GM19238 (cell line): ENCODE results near the gene FTO.

ENCODE experiments used
- DNase-seq: peaks from one replicate; pipeline ENCODE4 v3.0.0; 2011; ENCODE audit warnings: low spot score; ENCODE audit not compliant: insufficient read length

The FTO gene

GRCh38 chr16:53960050-53960812, 256.3 kb downstream of the FTO start:
- no peak for DNase-seq

DNA sequence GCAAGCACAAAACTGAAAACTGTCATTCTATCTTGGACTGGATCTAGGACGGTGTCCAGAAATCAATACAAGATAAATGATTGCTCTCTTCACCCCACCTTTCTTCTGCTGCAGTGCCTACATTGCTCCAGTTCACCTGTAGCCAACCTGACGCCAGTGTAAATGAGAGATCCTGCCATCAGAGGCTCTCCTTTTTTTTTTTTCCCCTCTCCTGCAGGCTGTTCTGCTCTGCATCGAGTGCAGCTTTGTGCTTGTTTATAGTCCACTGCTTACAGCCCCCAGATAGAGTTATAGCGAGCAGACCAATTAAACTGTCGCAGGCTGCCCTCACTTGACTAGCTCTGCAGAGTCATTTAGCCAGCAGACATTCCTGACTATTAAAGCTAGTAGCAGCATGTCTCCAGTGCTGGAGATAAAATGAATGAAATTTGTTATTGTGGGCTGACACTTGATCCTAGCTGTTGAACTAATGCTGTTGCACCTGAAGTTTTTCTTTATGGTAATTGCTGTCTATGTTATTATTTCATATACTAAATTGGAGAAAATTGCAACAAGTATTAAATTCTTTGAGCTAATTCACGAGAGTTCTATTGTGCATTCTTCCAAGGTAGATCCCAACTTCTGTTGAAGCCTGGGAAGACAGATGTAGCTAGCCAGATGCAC, 257.1 kb downstream of the FTO start:
- DNase-seq = no peak

DNA sequence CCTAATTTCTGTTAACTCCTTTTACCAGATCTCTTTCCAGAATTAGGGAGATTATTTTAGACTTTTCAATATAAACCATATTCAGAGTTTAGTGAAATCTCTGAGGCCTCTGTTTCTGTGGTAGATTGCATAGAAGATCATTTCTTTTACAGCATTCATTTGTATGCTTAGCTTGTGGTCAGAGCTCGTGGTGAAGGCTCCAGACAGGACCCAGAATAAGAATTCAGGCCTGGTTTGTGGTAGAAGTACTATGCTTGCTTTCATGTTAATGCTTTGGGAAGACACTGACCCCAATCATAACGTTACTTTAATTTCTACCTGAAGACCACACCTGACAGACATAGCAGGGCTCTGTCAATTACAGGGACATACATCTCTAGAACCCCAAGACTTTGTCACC, 258.1 kb downstream of the FTO start:
- DNase-seq = no peak

DNA sequence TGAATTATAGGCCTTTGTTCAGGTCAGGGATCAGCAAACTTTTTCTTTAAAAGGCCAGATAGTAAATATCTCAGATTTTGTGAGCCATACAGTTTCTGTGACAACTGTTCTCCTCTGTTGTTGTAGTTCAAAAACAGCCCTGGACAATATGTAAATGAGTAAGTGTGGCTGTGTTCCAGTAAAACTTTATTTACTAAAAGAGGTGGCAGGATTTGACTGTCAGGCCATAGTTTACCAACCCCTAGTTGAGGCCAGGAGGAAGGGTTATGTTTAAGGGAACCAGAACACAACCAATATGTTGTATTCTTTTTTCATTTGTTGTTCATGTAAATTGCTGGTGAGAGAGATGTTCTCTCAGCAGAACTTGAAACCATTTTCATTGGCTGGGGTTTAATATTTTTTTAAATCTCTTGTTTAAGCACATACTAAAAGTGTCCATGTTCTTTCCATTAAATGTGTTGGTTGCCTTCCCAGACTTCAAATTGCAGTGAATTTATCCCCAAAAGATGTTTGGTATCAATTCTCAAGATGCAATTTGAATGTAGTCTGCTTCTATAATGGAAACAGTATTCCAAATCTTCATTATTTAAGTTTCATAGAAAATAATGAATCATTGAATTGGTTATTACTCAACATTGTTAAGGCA, 260.3 kb downstream of the FTO start:
- no peak for DNase-seq

DNA sequence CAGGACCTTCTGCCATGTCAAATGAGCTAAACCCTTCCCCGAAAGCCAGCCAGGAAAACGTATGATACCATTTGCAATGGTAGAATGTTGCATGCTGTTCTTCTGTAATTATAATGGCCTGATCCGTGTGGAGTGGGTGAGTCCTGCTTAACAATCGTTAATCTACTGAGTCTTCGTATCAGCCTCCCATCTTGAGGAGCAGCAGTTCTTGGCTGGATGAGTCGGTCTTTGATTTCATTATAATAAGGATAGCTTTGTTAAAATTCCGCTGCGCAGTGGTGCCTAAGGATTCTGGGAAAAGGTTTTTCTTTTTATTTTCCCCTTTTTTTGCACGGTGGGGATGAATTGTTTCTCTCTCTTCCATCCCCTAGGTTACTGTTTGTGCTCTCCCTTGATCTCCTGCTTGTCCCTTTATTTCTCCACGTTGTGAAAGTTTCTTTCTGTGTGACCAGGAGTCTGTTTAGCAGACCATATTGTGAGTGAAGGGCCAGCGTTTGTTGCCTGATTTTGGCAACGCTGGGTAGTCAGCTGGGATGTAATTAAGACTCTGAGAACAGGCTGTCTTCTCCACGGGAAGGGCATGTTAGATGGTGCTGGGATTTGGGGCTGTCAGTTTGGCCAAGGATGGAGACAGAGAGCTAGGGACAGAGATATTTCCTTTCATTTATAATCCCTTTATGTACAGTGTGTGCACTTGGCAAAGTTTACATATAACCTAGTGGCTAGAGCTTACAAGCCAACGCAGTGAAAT, 263.0 kb downstream of the FTO start:
- no peak for DNase-seq

DNA sequence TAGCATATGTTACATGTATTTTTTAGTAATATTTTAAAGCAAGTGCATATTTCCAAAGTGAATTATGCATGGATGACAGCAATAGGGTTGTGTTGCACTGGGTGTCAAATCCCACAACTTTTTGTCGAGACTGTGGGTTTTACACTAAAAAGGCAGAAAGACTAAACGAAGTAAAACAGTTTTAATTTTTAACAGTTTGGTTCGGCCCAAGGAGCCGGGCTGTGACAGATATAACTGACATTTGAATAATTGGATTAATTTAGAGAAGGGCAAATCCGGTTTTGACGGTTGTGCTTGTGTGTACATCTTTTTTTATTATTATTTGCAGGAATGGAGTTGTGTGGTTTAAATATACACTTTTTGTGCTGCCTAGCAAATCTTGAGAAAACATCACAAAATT, 263.6 kb downstream of the FTO start:
- DNase-seq = no peak

- no peak for DNase-seq
Observed at GRCh38 chr16:53968454-53968853, 264.5 kb downstream of the FTO start.

- DNase-seq = no peak
Observed at GRCh38 chr16:53968896-53969295, 264.9 kb downstream of the FTO start.

DNA sequence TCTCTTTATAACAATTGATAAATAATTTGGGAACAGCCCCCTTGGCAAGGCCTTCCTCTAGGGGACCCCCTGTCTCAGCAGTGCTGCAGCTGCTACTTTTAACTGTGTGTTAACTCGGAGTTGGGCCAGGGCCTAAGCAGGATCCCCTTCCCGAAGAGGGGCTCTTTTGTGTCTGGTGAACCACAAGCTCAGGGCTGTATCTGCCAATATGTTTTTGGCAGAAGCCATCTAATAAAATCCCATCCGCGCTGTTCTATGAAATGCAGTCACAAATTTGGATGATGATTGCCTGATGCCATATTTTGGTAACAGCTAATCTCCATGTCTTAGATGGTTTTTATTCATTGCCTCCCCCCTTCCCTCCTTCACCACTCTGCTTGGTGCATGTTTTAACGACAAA, 267.7 kb downstream of the FTO start:
- no peak for DNase-seq

- DNase-seq = no peak
Observed at GRCh38 chr16:53973021-53973420, 269.1 kb downstream of the FTO start.

DNA sequence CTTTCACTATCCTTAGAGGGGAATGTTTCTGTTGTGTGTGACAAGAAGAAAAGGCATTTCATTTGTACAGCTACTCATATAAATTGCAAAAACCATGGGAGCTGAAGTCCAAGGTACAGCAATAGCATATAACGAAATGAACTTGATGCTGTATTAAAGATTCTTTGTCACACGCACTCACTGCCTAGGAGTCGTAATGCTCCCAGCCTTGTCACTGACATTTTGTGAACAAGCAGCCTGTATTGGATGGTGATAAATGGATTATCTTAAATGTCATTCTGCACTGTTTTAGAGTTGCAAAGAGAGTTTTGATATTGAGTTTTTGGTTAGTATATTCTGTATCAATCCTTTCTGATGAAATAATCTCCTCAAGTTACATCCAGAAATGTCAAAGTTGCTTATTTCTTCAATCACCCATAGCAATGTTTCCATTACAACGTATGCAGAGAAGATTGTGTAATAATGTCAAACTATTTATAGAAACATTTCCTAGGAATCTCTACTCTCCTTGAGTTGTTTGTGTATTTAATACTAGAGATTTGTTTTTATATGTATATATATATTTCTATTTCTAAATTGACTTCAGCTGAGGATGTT, 270.6 kb downstream of the FTO start:
- no peak for DNase-seq

DNA sequence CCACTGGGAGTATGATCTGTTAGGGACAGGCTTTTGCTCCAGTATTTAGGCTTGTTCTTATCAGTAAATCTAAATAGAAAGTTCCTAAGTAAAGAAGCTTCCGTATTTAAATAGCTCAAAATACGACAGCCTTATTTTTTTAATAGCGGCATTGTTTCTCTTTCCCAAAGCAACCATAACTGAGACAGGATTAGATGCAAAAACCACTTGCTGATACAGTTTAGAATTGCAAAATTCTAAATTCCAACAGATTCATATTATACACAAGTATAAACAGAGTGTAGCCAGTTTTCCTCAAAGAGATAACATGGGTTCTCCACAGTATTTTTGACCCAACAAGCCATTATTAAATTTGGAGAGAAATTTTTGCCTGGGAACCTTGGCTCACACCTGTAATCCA, 276.7 kb downstream of the FTO start:
- DNase-seq = no peak

DNA sequence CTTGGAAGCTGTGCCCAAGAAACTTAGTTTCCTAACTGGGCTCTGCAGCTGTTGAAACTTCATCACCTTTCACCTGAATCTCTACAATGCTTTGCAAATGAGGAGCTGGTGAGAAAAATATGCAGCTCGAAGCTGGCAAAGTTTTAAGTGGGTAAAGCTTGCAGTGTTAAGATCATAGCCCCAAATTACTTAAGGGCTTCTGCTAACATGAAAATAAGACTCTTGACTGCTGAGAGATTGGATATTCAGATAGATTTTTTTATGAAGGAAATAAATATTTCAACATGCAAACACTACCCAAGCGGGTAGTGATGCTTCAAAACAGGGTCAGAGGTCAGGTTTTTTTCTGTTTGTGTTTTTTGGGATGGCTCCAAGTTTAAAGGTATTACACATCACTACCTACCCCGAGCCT, 278.7 kb downstream of the FTO start:
- DNase-seq = no peak

DNA sequence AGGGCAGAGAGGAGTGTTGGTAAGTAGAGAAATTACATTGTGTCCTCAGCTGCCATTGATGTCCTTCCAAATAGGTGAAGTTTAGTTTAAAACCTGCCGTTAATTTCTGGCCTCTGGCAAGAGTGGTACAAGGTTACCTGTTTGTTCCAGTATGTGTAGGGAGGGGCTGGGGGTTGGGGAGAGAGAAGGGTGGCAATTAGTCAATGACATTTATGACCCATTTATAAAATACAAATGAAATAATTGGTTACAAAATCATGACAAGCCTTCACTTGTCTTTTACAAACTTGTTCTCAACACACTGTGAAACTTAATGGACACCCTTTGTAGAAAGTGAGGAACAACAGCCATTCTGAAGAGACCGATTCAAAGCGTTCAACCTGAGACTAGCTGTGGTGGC, 281.0 kb downstream of the FTO start:
- no peak for DNase-seq

DNA sequence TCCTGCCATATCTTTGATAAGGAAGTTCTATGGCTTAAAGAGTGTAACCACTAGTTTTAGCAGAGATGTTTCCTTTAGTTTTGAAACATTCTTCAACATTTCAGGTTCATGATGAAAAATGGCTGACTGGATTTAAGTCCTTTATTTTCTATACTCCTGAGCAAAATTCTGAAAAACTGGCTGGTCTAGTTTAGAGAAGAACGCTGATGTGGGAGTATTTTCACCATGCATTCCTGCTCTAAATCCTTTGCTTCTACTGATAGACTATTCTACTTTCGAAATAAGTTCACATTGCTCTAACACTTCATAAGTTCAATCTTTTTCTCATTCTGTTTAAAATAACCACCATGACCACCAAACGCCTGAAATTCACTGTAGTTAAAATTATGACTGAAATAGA, 281.9 kb downstream of the FTO start:
- DNase-seq = no peak

- no peak for DNase-seq
Observed at GRCh38 chr16:53986793-53987192, 282.8 kb downstream of the FTO start.

GRCh38 chr16:53988136-53988535, 284.2 kb downstream of the FTO start:
- DNase-seq = no peak

- DNase-seq = no peak
Observed at GRCh38 chr16:53989597-53989996, 285.6 kb downstream of the FTO start.

- DNase-seq = no peak
Observed at GRCh38 chr16:53991754-53992378, 287.9 kb downstream of the FTO start.

DNA sequence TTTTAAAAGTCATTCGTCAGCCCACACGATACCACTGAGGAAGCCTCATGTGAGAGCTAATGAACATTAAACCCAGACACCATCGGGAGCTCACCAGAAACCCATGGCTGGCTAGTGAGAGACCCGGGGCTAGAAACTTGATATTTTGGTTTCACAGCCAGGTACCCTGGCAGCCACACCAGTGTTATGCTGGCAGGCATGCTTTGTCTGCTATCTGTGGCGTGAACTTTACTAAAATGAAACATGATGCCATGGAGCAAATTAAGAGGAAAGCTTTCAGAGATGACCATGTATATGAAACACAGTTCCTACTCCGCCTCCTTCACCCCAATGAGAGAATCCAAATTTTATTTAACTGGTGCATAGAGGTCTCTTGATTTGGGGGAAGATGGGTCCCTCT, 291.4 kb downstream of the FTO start:
- DNase-seq = no peak

- DNase-seq = no peak
Observed at GRCh38 chr16:53996961-53997360, 293.0 kb downstream of the FTO start.
